PC-9 (cell line): ENCODE measurements around the gene FUT2. TPM values are rescaled to one million over a fixed set of nuclear protein-coding genes. Genes with fewer than 3 reads are reported as not detected.
A peak's percentile ranks its signal among the peaks of the same experiment; 100 is the strongest.

Experiments
- BruUV-seq: library from RNA; stranded (reverse); fragments of 400-500 nt; replicated peaks from 2 replicates; lab custom pipeline; 2021; lab: Mats Ljungman, UMichigan
- CTCF ChIA-PET: fragments of 300-600 bp; sonication (Branson Sonifier 250); formaldehyde crosslinking; loops from one replicate; lab custom pipeline; 2022; ENCODE audit warnings: antibody characterized with exemption; lab: Charles Lee
- POLR2A ChIA-PET: fragments of 300-600 bp; sonication (Branson Sonifier 250); formaldehyde crosslinking; loops from one replicate; lab custom pipeline; 2022; ENCODE audit warnings: antibody characterized with exemption; ENCODE audit not compliant: unreplicated experiment; lab: Charles Lee
- DNase-seq, 2 experiments: peaks; one replicate each; pipeline versions ENCODE4 v3.0.0 to v3.0.0-alpha.2; 2015 to 2022; ENCODE audit warnings: mixed read lengths in 1 of 2
- H2AFZ ChIP-seq: fragments of 200-600 bp; sonication (generic); 2 replicates; pipeline ENCODE4 v1.8.1; 2017; ENCODE audit warnings: antibody characterized with exemption
- H3F3A ChIP-seq: fragments of 200-600 bp; sonication (generic); 2 replicates; pipeline ENCODE4 v1.8.1; 2017; ENCODE audit warnings: antibody characterized with exemption, mild to moderate bottlenecking, low read depth; ENCODE audit not compliant: insufficient read depth
- H3K27ac ChIP-seq: fragments of 200-600 bp; sonication (generic); 2 replicates; pipeline ENCODE4 v1.6.1; 2016; ENCODE audit warnings: mixed run types
- H3K27me3 ChIP-seq: fragments of 200-600 bp; sonication (generic); 2 replicates; pipeline ENCODE4 v1.6.1; 2016; ENCODE audit warnings: low read depth, mixed run types; ENCODE audit not compliant: insufficient read depth
- H3K36me3 ChIP-seq: fragments of 200-600 bp; sonication (generic); 2 replicates; pipeline ENCODE4 v1.6.1; 2016; ENCODE audit warnings: low read depth, mixed run types
- H3K4me1 ChIP-seq: fragments of 200-600 bp; sonication (generic); replicated peaks from 2 replicates; pipeline ENCODE4 v1.6.1; 2016; ENCODE audit warnings: mixed run types; ENCODE audit not compliant: insufficient read depth
- H3K4me2 ChIP-seq: fragments of 200-600 bp; sonication (generic); 2 replicates; pipeline ENCODE4 v1.6.1; 2017; ENCODE audit warnings: mixed run types
- H3K4me3 ChIP-seq: fragments of 200-600 bp; sonication (generic); 2 replicates; pipeline ENCODE4 v1.6.1; 2016; ENCODE audit warnings: mixed run types
- H3K79me2 ChIP-seq: fragments of 200-600 bp; sonication (generic); 2 replicates; pipeline ENCODE4 v1.6.1; 2017; ENCODE audit warnings: low read depth, mixed run types
- H3K9me2 ChIP-seq: fragments of 200-600 bp; sonication (generic); 2 replicates; pipeline ENCODE4 v1.8.1; 2017; ENCODE audit warnings: mild to moderate bottlenecking; ENCODE audit not compliant: insufficient read depth
- H3K9me3 ChIP-seq: fragments of 200-600 bp; sonication (generic); 2 replicates; pipeline ENCODE4 v1.8.1; 2016; ENCODE audit warnings: low read depth; ENCODE audit not compliant: insufficient read depth
- H4K20me1 ChIP-seq: fragments of 200-600 bp; sonication (generic); 2 replicates; pipeline ENCODE4 v1.8.1; 2017; ENCODE audit not compliant: insufficient read depth
- EZH2 ChIP-seq: fragments of 200-600 bp; sonication (generic); IDR thresholded peaks from 2 replicates; pipeline ENCODE4 v1.8.0; 2017; ENCODE audit warnings: antibody characterized with exemption, low read depth
- intact Hi-C: fragments of 100-400 bp; cut with micrococcal nuclease; formaldehyde crosslinking; loops from one replicate; pipeline ENCODE4 v1.10.0; 2022; ENCODE audit not compliant: unreplicated experiment
- total RNA-seq: library from RNA; stranded (reverse); gene quantifications from 2 replicates; pipeline ENCODE4 v1.2.3, GENCODE V29; 2021
- TF ChIP-seq, protein P1 (sequence below): fragments of 200-600 bp; sonication (generic); conservative IDR thresholded peaks from 2 replicates; pipeline ENCODE4 v1.6.1; 2017; ENCODE audit warnings: mixed run types, antibody characterized with exemption, mild to moderate bottlenecking, moderate library complexity

Gene FUT2
- total RNA-seq, 1 experiment from 2014 or later = 8.7 TPM

DNA sequence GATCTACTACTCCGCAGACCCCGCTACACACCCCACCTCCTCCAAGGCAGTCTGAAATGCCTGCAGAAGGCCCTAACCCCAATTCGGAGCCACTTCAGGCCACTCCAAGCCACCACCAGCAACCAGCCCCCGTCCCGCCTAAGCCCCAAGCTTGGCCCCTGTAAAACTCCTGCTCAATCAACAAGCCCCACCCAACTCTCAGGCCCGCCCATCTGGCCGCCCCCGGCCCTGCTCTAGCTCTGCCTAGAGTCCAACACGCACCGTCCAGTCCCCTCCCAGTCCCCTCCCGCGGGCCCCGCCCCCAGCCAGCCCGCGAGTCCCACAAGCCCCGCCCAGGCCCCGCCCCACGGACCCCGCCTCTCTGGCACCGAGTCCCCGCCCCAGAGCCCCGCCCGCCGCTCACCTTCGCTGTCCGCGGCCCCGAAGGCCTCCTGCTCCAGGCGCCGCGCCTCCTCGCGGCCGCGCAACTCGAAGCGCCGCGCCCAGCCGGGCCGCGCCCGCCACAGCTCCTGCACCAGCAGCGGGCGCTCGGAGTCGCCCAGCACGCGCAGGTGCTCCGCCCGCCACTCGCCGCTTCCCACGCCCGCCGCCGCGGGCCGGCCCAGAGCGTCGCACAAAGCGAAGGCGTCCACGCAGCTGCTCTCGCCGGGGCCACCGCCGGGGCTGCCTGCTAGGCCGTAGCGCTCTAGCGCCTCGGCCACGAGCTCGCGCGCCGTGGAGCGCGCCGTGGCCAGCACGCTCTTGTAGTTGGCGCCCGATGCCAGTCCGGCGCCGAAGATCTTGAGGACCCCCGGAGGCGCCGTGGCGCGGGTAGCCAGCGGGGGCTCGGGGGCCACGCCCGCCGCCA, 43.0 kb downstream of the FUT2 start:
- ChIA-PET CTCF (interaction anchor here (0.5 to 1.2 kb wide), 11 partner anchors 8 to 331 kb away, joined by 3 to 15 read pairs (median 4); partner anchors contain the start of genes FUT2, HSD17B14 and IZUMO1), POLR2A (interaction anchor here (0.6 to 0.7 kb wide), 10 partner anchors 14 to 535 kb away, joined by 3 to 8 read pairs (median 3); no protein-coding TSS in a partner anchor)
- peak overlapping the region; percentile 80 for H3K4me2 ChIP-seq

DNA sequence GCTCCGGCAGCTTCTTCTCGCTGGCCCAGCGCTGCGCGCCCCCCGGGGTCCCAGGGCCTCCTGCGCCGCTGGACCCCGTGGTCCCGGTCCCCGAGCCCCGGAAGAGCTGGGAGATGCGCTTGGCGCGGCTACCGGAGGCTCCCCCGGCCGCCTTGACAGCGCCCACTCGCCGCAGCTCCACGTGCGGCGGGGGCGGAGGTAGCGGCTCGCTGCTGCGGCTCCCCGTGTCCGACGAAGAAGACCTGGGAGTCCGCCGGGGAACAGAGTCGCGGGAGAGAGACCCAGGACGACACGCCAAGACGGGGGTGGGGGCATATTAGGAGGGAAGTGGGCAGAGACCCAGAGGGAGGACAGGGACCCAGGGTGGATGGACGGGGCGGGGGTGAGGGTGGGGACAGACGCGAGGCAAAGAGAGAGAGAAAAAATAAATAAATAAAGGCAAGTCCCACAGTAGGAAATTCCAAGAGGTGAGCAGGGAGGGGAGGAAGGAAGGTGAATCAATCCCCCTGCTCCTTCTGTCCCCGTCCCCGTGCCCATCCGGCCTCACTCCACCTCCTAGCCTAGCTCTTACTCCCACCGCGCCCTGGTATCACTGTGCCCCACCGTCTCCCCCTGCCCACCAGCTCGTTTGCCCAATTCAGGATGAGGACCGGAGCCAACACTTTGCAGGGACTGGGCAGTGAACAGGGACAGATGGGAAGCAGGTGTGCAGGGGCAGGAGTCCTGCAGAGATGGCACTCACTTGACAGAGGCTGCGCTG, 43.8 kb downstream of the FUT2 start:
- H3K4me3 ChIP-seq = peak overlapping the region; percentile 58; the same call in 1 of the 2 replicates
- no peaks in the 10 kb centered on the region for H3K36me3 ChIP-seq
- H2AFZ ChIP-seq = peak overlapping the region; percentile 85

More for the DNA sequence above, 43.0 kb downstream of the FUT2 start:
- no peaks in the 10 kb centered on the region for H3K9me2 ChIP-seq
- no peaks in the 10 kb centered on the region for H3K36me3 ChIP-seq
- H3K9me3 ChIP-seq = no peaks in the 10 kb centered on the region
- no TSS peak for BruUV-seq
- H3F3A ChIP-seq = peaks cover 15% of the 10 kb centered on the region
- H3K4me1 ChIP-seq = no peaks in the 10 kb centered on the region; the same call in 1 of the 2 replicates
- peak; percentile 74 to 96 for DNase-seq
- peak overlapping the region; percentile 85 for H2AFZ ChIP-seq
- H3K79me2 ChIP-seq = no peaks in the 10 kb centered on the region
- H3K4me3 ChIP-seq = peak overlapping the region; percentile 58; the same call in 1 of the 2 replicates
- no peaks in the 10 kb centered on the region for H4K20me1 ChIP-seq
- intact Hi-C loops = loop anchor here (1.0 to 5.0 kb wide), 4 partner anchors 14 to 101 kb away; partner anchors contain the start of genes DBP and FUT1
- H3K27ac ChIP-seq = no peak overlapping the region
- TF ChIP-seq EZH2 = no peak
- TF ChIP-seq, protein P1, sequence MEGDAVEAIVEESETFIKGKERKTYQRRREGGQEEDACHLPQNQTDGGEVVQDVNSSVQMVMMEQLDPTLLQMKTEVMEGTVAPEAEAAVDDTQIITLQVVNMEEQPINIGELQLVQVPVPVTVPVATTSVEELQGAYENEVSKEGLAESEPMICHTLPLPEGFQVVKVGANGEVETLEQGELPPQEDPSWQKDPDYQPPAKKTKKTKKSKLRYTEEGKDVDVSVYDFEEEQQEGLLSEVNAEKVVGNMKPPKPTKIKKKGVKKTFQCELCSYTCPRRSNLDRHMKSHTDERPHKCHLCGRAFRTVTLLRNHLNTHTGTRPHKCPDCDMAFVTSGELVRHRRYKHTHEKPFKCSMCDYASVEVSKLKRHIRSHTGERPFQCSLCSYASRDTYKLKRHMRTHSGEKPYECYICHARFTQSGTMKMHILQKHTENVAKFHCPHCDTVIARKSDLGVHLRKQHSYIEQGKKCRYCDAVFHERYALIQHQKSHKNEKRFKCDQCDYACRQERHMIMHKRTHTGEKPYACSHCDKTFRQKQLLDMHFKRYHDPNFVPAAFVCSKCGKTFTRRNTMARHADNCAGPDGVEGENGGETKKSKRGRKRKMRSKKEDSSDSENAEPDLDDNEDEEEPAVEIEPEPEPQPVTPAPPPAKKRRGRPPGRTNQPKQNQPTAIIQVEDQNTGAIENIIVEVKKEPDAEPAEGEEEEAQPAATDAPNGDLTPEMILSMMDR = no peak
- H3K27me3 ChIP-seq = no peaks in the 10 kb centered on the region

More for the DNA sequence above, 43.8 kb downstream of the FUT2 start:
- H3K9me2 ChIP-seq = no peaks in the 10 kb centered on the region
- H4K20me1 ChIP-seq = no peaks in the 10 kb centered on the region
- BruUV-seq = no TSS peak
- no peaks in the 10 kb centered on the region for H3K9me3 ChIP-seq
- ChIA-PET CTCF (interaction anchor here (0.6 to 1.2 kb wide), 3 partner anchors 8 to 330 kb away, joined by 3 to 4 read pairs (median 4); partner anchors contain the start of gene IZUMO1), POLR2A (no interaction called here)
- DNase-seq = no peak
- H3F3A ChIP-seq = peaks cover 15% of the 10 kb centered on the region
- H3K79me2 ChIP-seq = no peaks in the 10 kb centered on the region
- TF ChIP-seq, protein P1 = no peak
- TF ChIP-seq EZH2 = no peak
- no peak overlapping the region for H3K27ac ChIP-seq
- intact Hi-C loops = loop anchor here (2.0 to 5.0 kb wide), 3 partner anchors 13 to 102 kb away; partner anchors contain the start of genes DBP and FUT1
- H3K4me2 ChIP-seq = peak overlapping the region; percentile 80
- H3K4me1 ChIP-seq = no peaks in the 10 kb centered on the region; the same call in 1 of the 2 replicates
- H3K27me3 ChIP-seq = no peaks in the 10 kb centered on the region
